NOMO-1 treated with DMSO at 0.1 percent for 48 hours (cell line): ENCODE results near the gene METTL6.
A peak's percentile ranks its signal among the peaks of the same experiment; 100 is the strongest.
"Not testable (repeated sequence)": the region's sequence is repeated elsewhere in the genome, so short reads cannot be mapped to it uniquely, and the experiment has no call there.

ENCODE experiments used
- DNase-seq: peaks from one replicate; lab custom pipeline; 2025; ENCODE audit not compliant: unreplicated experiment; lab: John Stamatoyannopoulos, UW

METTL6 gene

GRCh38 chr3:15405448-15406050 is 21.8 kb downstream of the METTL6 start:
- peak; percentile 58 for DNase-seq

DNA sequence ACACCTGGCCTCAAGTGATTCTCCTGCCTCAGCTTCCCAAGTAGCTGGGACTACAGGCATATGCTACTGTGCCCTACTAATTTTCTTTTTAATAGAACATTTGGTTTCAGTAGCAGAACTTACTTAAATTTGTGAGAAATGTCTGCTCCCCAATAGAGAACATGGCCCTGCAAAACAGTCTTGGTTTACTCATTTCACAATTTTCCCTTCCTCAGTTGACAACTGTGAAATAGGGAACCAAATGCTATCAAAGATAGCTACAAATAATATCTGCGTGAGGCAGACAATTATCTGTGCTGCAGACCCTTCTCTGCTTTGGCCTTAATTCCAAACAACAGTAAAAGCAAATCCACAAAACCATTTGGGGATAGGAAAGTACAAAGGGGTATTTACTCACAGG is 22.6 kb downstream of the METTL6 start:
- peak; percentile 37 for DNase-seq

DNA sequence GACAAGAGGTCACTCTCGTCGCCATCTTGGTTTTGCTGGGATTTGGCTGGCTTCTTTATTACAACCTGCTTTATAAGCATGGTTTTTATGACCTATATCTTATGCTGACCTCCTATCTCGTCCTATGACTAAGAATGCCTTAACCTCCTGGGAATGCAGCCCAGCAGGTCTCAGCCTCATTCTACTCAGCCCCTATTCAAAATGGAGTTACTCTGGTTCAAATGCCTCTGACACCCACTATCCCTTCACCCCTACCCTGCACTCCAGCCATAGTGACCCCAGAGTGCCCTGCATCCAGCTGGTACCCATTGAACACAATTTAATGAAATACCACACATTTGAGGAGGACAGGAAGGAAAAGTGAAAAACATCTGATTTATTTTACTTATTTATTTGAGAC is 23.4 kb downstream of the METTL6 start:
- DNase-seq, result no peak

DNA sequence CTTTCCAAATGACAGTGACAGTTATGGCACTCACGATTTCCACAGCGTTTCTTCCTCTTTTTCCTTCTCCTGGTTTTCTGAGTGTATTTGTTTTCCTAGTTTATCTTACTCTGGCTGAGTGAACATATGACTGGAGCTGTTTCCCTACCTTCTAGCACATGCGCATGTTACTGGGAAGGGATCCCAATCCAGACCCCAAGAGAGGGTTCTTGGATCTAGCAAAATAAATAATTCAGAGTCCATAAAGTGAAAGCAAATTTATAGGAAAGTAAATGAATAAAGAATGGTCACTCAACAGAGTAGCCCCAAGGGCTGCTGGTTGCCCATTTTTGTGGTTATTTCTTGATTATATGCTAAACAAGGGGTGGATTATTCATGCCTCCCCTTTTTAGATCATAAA is 23.8 kb downstream of the METTL6 start:
- no peak for DNase-seq

GRCh38 chr3:15401936-15402335 is 25.4 kb downstream of the METTL6 start:
- no peak for DNase-seq

GRCh38 chr3:15399970-15400369 is 27.4 kb downstream of the METTL6 start:
- DNase-seq, result no peak

- DNase-seq, result not testable (repeated sequence)
These were observed 28.6 kb downstream of the METTL6 start for GRCh38 chr3:15398731-15399133.

GRCh38 chr3:15393252-15393651 is 34.1 kb downstream of the METTL6 start:
- DNase-seq, result not testable (repeated sequence)

- no peak for DNase-seq
These were observed 36.3 kb downstream of the METTL6 start for GRCh38 chr3:15391007-15391406.

DNA sequence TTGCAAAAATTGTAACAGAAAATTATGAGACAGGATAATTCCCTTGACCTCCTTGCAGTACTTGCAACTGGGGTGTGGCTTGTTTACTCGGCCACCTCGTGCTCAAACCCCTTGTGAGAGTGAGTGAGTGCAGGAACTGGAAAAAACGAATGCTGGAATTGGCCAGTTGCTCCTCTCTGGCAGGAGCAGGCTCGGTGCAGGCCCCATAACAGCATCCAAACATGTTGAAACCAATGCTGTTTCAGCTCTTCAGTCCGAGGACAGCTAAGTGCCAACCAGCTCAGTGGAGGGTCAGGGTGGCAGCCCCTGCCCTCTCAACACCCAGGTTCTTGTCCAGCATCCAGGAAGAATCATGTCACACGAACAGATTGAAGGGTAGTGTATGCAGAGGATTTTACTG is 36.9 kb downstream of the METTL6 start:
- no peak for DNase-seq

- DNase-seq, result not testable (repeated sequence)
These were observed 39.0 kb downstream of the METTL6 start for GRCh38 chr3:15388335-15388734.

GRCh38 chr3:15387735-15388134 is 39.6 kb downstream of the METTL6 start:
- DNase-seq, result no peak

GRCh38 chr3:15387171-15387581 is 40.2 kb downstream of the METTL6 start:
- no peak for DNase-seq

DNA sequence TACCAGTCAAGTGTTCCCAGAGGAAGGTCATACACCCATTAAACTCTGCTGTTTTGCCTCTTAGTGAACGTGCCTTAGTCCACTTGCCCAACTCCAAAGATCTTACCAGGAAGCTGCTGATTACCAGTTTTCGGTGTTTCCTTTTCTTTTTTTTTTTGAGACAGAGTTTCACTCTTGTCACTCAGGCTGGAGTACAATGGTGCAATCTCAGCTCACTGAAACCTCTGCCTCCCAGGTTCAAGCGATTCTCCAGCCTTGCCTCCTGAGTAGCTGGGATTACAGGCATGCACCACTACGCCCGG is 40.7 kb downstream of the METTL6 start:
- peak; percentile 52 for DNase-seq

DNA sequence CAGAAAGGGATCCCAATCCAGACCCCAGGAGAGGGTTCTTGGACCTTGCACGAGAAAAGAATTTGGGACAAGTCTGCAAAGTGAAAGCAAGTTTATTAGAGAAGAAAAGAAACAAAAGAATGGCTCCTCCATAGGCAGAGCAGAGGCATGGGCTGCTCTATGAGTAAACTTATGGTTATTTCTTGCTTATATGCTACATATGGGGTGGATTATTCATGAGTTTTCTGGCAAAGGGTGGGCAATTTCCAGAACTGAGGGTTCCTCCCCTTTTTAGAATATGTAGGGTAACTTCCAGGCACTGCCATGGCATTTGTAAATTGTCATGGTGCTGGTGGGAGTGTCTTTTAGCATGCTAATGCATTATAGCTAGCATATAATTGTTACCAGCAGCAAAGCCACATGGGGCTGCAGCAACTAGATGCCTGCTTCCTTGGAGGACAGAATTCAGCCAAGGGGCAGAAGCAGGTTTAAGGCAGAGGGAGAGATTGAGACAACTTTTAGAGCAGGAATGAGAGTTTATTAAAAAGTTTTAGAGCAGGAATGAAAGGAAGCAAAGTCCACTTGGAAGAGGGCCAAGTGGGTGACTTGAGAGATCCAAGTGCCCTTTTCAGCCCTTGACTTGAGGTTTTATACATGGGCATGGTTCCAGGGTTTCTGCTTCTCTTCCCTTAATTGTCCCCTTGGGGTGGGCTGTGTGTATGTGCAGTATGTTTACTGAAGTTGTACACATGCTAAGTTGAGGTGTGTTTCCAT is 41.3 kb downstream of the METTL6 start:
- DNase-seq, result no peak

- DNase-seq, result not testable (repeated sequence)
These were observed 42.1 kb downstream of the METTL6 start for GRCh38 chr3:15385238-15385695.

- DNase-seq, result peak; percentile 16
These were observed 42.7 kb downstream of the METTL6 start for GRCh38 chr3:15384510-15385237.

DNA sequence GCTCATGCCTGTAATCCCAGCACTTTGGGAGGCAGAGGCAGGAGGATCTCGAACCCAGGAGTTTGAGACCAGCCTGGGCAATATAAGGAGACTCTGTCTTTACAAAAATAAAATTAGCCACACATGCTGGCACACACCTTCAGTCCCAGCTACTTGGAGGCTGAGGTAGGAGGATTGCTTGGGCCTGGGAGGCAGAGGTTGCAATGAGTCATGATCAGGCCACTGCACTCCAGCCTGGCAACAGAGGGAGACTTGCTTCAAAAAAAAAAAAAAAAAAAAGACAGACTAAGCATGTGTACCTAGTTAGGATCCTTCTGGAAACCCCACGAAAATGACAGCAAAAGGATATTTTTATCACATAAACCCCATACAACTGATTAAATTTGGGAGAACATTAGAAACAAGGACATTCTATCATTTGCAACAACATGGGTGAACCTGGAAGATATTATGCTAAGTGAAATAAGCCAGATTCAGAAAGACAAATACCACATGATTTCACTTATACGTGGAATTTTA is 44.9 kb downstream of the METTL6 start:
- no peak for DNase-seq

GRCh38 chr3:15380980-15381890 is 46.1 kb downstream of the METTL6 start:
- no peak for DNase-seq

DNA sequence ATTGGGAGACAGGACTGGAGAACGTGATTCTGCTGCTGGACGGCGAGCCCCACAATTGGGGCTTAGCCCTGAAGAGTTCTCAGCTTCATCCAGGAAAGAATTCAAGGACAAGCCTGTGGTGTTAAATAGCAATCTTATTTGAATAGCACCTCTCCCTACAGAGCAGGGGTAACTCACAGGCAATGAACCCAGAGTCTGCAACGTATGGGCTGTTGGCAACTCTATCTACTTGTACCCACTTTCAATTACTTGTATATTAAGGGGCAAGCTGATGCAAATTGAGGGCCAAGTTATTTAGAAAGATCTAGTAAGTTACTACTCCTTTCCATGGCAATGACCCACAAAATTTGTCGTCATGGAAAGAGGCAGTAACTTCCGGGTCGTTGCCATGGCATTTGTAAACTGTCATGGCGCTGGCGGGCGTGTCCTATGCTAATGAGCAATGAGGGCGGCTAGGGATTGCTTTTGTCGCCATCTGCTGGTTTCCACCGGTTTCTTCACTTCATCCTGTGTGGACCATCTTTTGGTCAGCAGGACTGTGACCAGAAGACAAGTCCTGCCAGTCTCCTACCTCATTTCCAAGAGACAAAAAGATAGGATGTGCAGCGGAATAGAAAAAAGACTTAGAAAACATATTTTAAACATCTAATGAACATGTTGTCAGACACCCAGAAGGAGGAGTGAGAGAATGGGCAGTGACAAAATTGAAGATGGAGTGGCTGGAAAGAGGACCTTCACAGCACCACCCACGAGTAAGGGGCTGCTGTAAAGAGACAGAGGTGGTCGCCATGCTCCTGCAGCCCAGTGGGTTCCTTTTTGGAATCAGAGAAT is 49.2 kb downstream of the METTL6 start:
- peak; percentile 88 for DNase-seq
